SK-N-SH treated with all-trans-retinoic acid at 6 μM for 48 hours (cell line): ENCODE results near the gene MEIS3.

Experiments
- CSDC2 ChIP-seq: fragments of 250-450 bp; sonication (Bioruptor Pico); IDR thresholded peaks from 2 replicates; pipeline ENCODE4 v1.5.0; 2020; ENCODE audit warnings: mild to moderate bottlenecking, moderate library complexity
- GLIS3 ChIP-seq: fragments of 250-450 bp; sonication (Bioruptor Pico); IDR thresholded peaks from 2 replicates; pipeline ENCODE4 v1.5.0; 2020; ENCODE audit warnings: mild to moderate bottlenecking, moderate library complexity
- ZFP3 ChIP-seq: fragments of 250-450 bp; sonication (Bioruptor Pico); IDR thresholded peaks from 2 replicates; pipeline ENCODE4 v1.5.0; 2020; ENCODE audit warnings: mild to moderate bottlenecking, moderate library complexity
- ZFP30 ChIP-seq: fragments of 450-650 bp; formaldehyde crosslinking; IDR thresholded peaks from 2 replicates; pipeline ENCODE4 v1.5.0; 2022; ENCODE audit warnings: mild to moderate bottlenecking, moderate library complexity
- TF ChIP-seq, protein P1 (sequence below): fragments of 250-450 bp; sonication (Bioruptor Pico); IDR thresholded peaks from 2 replicates; pipeline ENCODE4 v1.5.1; 2020; ENCODE audit warnings: low read depth, mild to moderate bottlenecking, moderate library complexity
- TF ChIP-seq, protein P2 (sequence below): fragments of 250-450 bp; sonication (Bioruptor Pico); IDR thresholded peaks from 2 replicates; pipeline ENCODE4 v1.8.0; 2020; ENCODE audit warnings: mild to moderate bottlenecking, moderate library complexity, borderline replicate concordance
- TF ChIP-seq, protein P3 (sequence below): fragments of 250-450 bp; sonication (Bioruptor Pico); IDR thresholded peaks from 2 replicates; pipeline ENCODE4 v1.5.1; 2021; ENCODE audit warnings: mild to moderate bottlenecking, moderate library complexity
- TF ChIP-seq, protein P4 (sequence below): fragments of 250-450 bp; sonication (Bioruptor Pico); IDR thresholded peaks from 2 replicates; pipeline ENCODE4 v1.8.0; 2021; ENCODE audit warnings: low read depth, mild to moderate bottlenecking, moderate library complexity, borderline replicate concordance

DNA sequence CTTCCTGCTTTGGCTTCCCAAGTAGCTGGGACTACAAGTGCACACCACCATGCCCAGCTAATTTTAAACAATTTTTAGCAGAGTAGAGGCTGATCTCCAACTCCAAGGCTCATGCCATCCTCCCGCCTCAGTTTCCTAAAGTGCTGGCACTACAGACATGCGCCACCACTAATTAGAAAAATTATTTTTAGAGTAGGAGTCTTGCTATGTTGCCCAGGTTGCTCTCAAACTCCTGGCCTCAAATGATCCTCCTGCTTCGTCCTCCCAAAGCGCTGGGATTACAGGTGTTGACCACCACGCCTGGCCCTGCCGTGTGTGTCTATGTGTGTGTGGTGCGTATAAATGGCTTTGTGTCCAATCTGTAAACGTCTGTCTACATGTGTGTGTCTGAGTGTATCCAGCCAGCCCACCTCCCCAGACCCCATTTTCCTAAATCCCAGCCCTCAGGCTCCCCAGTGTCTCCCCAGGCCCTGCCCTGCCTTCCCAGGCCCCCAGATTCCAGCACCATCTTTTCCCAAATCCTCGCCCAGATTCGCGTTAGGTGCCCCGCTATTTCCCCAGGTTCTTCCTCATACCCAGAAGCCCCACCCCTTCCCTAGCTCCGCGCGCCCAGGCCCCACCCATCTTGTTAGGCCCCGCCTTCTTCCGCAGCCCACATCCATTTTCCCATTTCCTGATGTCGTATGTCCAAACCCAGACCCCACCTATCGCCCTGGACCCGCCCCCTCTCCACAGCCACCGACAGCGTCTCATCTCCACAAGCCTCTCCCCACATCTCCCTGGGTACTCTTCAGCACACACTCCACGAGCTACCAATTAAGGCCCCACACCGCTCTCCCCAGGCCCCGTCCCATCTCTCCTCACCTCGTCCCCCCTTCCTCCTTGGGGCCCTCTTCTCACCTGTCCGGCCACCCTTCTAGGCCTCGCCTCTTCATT is 27.5 kb upstream of the MEIS3 start:
- TF ChIP-seq, protein P1, sequence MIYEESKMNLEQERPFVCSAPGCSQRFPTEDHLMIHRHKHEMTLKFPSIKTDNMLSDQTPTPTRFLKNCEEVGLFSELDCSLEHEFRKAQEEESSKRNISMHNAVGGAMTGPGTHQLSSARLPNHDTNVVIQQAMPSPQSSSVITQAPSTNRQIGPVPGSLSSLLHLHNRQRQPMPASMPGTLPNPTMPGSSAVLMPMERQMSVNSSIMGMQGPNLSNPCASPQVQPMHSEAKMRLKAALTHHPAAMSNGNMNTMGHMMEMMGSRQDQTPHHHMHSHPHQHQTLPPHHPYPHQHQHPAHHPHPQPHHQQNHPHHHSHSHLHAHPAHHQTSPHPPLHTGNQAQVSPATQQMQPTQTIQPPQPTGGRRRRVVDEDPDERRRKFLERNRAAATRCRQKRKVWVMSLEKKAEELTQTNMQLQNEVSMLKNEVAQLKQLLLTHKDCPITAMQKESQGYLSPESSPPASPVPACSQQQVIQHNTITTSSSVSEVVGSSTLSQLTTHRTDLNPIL: no peak
- TF ChIP-seq, protein P2, sequence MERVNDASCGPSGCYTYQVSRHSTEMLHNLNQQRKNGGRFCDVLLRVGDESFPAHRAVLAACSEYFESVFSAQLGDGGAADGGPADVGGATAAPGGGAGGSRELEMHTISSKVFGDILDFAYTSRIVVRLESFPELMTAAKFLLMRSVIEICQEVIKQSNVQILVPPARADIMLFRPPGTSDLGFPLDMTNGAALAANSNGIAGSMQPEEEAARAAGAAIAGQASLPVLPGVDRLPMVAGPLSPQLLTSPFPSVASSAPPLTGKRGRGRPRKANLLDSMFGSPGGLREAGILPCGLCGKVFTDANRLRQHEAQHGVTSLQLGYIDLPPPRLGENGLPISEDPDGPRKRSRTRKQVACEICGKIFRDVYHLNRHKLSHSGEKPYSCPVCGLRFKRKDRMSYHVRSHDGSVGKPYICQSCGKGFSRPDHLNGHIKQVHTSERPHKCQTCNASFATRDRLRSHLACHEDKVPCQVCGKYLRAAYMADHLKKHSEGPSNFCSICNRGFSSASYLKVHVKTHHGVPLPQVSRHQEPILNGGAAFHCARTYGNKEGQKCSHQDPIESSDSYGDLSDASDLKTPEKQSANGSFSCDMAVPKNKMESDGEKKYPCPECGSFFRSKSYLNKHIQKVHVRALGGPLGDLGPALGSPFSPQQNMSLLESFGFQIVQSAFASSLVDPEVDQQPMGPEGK (CRISPR knock-in tag): no peak
- TF ChIP-seq, protein P3, sequence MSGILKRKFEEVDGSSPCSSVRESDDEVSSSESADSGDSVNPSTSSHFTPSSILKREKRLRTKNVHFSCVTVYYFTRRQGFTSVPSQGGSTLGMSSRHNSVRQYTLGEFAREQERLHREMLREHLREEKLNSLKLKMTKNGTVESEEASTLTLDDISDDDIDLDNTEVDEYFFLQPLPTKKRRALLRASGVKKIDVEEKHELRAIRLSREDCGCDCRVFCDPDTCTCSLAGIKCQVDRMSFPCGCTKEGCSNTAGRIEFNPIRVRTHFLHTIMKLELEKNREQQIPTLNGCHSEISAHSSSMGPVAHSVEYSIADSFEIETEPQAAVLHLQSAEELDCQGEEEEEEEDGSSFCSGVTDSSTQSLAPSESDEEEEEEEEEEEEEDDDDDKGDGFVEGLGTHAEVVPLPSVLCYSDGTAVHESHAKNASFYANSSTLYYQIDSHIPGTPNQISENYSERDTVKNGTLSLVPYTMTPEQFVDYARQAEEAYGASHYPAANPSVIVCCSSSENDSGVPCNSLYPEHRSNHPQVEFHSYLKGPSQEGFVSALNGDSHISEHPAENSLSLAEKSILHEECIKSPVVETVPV (CRISPR knock-in tag): no peak
- TF ChIP-seq, protein P4, sequence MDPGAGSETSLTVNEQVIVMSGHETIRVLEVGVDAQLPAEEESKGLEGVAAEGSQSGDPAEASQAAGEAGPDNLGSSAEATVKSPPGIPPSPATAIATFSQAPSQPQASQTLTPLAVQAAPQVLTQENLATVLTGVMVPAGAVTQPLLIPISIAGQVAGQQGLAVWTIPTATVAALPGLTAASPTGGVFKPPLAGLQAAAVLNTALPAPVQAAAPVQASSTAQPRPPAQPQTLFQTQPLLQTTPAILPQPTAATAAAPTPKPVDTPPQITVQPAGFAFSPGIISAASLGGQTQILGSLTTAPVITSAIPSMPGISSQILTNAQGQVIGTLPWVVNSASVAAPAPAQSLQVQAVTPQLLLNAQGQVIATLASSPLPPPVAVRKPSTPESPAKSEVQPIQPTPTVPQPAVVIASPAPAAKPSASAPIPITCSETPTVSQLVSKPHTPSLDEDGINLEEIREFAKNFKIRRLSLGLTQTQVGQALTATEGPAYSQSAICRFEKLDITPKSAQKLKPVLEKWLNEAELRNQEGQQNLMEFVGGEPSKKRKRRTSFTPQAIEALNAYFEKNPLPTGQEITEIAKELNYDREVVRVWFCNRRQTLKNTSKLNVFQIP (CRISPR knock-in tag): no peak
- no peak for TF ChIP-seq ZFP3 (CRISPR knock-in tag)
- TF ChIP-seq ZFP30 (CRISPR knock-in tag): no peak
- TF ChIP-seq GLIS3: no peak
- TF ChIP-seq CSDC2 (CRISPR knock-in tag): no peak
